Cardiac muscle cell (in vitro differentiated cells and primary cell): ENCODE results near the gene CFAP68. TPM values are rescaled to one million over a fixed set of nuclear protein-coding genes. Genes with fewer than 3 reads are reported as not detected.

Experiments used
- DNase-seq, 2 donors: peaks; one replicate each; pipeline versions ENCODE4 v3.0.0 to v3.0.0-alpha.2; 2010 to 2017; ENCODE audit warnings: low read depth in 1 of 2, low spot score in 1 of 2
- H3K27ac ChIP-seq: fragments of 200-600 bp; sonication (generic); 2 replicates; pipeline ENCODE4 v1.5.1; 2016
- H3K27me3 ChIP-seq: fragments of 200-600 bp; sonication (generic); 2 replicates; pipeline ENCODE4 v1.6.0; 2016; ENCODE audit warnings: control low read depth
- H3K36me3 ChIP-seq: fragments of 200-600 bp; sonication (generic); 2 replicates; pipeline ENCODE4 v1.5.1; 2016; ENCODE audit warnings: control low read depth
- H3K4me1 ChIP-seq: fragments of 200-600 bp; sonication (generic); 2 replicates; pipeline ENCODE4 v1.8.1; 2017; ENCODE audit warnings: low read depth, mild to moderate bottlenecking, mixed run types
- H3K4me3 ChIP-seq: fragments of 200-600 bp; sonication (generic); 2 replicates; pipeline ENCODE4 v1.5.1; 2016; ENCODE audit warnings: mild to moderate bottlenecking
- H3K9me3 ChIP-seq: fragments of 200-600 bp; sonication (generic); 2 replicates; pipeline ENCODE4 v1.5.1; 2017; ENCODE audit warnings: low read depth, mild to moderate bottlenecking, control low read depth
- polyA plus RNA-seq: library from polyadenylated mRNA; unstranded; fragments of >200 nt; fragmentation: Nextera tagmentation; extraction: Ambion mirVana; gene quantifications from 2 replicates; pipeline ENCODE4 v1.2.1, GENCODE V29; 2016
- total RNA-seq: library from RNA; depleted of rRNA; stranded (reverse); fragments of >200 nt; gene quantifications from 2 replicates; pipeline ENCODE4 v1.2.3, GENCODE V29; 2016
- TF ChIP-seq, protein P1 (sequence below): IDR thresholded peaks from 2 replicates; pipeline ENCODE4 v1.5.1; 2012; ENCODE audit warnings: low read depth, mild to moderate bottlenecking, low read length

Gene CFAP68
- total and polyA plus RNA-seq, 2 experiments from 2014 or later: 24.5 to 49.6 TPM

DNA sequence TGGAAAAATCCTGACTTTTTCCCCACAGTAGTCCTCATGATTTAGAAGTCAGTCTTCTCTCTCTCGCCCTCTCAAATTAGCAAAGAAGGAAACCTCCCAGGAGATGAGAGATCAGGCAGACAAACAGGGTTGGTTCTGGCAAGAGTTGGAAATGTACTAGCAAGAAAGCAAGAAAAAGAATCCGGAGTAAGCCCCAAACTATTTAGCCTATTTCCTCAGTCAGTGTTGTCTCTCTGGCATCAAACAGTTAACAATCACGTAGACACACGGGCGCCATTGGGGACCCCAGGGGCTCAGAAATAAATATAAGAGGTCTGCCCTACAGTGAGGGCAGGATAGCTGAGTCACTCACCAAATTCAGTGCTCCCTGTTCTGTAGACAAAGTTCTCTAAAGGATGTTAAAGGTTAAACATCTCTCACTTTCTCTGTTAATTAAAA, 44.0 kb downstream of the CFAP68 start:
- TF ChIP-seq, protein P1, sequence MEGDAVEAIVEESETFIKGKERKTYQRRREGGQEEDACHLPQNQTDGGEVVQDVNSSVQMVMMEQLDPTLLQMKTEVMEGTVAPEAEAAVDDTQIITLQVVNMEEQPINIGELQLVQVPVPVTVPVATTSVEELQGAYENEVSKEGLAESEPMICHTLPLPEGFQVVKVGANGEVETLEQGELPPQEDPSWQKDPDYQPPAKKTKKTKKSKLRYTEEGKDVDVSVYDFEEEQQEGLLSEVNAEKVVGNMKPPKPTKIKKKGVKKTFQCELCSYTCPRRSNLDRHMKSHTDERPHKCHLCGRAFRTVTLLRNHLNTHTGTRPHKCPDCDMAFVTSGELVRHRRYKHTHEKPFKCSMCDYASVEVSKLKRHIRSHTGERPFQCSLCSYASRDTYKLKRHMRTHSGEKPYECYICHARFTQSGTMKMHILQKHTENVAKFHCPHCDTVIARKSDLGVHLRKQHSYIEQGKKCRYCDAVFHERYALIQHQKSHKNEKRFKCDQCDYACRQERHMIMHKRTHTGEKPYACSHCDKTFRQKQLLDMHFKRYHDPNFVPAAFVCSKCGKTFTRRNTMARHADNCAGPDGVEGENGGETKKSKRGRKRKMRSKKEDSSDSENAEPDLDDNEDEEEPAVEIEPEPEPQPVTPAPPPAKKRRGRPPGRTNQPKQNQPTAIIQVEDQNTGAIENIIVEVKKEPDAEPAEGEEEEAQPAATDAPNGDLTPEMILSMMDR: no peak
- Histone ChIP-seq H3K9me3 (no peaks in the 10 kb centered on the region), H3K27me3 (no peaks in the 10 kb centered on the region), H3K27ac (peak overlapping the region; percentile 90), H3K4me1 (peaks cover 33% of the 10 kb centered on the region), H3K4me3 (no peak overlapping the region), H3K36me3 (no peaks in the 10 kb centered on the region)
- DNase-seq: peak in 1 of 2 donors; percentile 65

DNA sequence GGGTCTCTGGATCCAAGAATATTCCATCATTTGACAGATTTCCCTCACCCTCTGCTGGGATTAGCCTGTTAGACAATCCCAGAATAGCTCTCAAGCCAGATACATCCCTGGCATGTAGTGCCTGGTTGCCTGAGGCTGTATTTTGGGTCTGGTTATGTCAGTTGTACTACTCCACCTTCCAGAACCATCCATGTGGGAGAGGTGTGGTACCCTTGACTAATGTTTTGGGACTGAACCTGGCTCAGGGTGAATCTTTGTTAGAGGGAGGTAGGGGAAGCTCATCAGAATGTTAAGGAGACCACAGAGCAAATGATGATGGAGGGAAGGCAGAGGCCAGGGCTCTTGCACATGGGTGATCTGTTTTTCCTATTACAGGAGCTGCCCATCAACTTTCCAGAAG, 44.6 kb downstream of the CFAP68 start:
- H3K36me3 ChIP-seq: no peaks in the 10 kb centered on the region
- DNase-seq: no peak
- H3K27ac ChIP-seq: peak overlapping the region; percentile 90
- no peaks in the 10 kb centered on the region for H3K9me3 ChIP-seq
- H3K27me3 ChIP-seq: no peaks in the 10 kb centered on the region
- no peak overlapping the region for H3K4me3 ChIP-seq
- peaks cover 27% of the 10 kb centered on the region for H3K4me1 ChIP-seq
- TF ChIP-seq, protein P1: no peak

DNA sequence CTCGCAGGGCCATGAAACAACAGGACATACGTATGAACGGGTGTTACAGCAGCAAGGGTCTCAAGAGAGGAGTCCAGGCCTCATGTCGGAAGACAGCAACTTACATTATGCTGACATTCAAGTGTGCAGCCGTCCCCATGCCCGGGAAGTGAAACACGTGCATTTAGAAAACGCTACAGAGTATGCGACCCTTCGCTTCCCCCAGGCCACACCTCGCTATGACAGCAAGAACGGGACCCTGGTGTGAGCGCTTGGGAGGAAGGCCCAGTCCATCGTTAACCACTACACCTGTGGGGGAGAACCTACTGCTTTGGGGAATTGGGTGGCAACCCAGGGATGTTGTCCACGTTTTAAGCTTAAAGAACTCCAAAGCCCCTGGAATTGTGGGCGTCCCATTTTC, 46.6 kb downstream of the CFAP68 start:
- Histone ChIP-seq H3K36me3 (no peaks in the 10 kb centered on the region), H3K4me3 (no peak overlapping the region), H3K9me3 (no peaks in the 10 kb centered on the region), H3K27me3 (no peaks in the 10 kb centered on the region), H3K27ac (peak overlapping the region; percentile 90), H3K4me1 (peaks cover 25% of the 10 kb centered on the region)
- DNase-seq: no peak
- TF ChIP-seq, protein P1: no peak

DNA sequence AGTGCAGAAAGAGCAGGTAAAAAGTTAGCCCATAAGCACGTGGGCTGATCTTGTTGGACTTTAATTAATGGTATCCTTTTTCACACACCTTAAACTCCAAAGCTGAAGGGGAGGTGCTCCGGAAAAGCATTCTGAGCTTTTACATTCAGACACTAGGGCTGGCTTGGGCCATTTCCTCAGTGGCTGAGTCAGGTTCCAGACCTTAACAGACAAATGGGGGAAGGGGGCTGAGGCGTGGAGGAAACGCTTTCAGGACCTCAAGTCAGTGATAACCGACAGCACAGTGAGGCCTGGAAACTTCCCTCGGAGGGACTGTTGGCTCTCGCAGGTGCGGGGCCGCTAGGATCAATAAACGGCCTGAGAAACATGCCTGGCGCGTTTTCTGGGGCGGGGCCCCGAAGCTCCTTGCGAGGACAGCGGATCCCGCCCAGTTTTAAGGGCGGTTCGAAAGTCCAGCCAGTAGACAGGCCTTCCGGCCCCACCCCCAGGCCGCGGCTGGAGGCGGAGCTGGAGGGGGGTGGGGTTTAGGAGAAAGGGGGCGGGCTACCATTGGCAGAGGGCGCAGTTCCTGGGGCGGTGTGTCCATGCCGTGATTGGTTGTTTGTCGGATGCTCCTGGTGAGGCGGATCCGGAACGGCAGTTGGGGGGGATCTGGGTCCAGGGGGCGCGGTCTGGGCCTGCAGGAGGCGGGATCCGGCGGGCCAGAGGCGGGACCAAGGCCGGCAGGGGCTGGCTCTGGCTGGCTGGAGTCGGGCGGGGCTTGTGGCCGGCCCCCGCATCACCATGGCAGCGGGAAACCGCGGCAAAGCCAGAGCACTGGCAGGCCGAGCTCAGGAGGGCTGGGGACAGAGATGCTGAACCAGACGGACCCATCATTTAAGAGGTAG, 47.4 kb downstream of the CFAP68 start:
- TF ChIP-seq, protein P1: no peak
- peak overlapping the region; percentile 90 for H3K27ac ChIP-seq

GRCh38 chr11:111930472-111930871, 51.1 kb downstream of the CFAP68 start:
- TF ChIP-seq, protein P1: no peak
- H3K9me3 ChIP-seq: no peaks in the 10 kb centered on the region
- H3K27ac ChIP-seq: no peak overlapping the region
- no peak overlapping the region for H3K4me3 ChIP-seq
- H3K36me3 ChIP-seq: no peaks in the 10 kb centered on the region
- H3K4me1 ChIP-seq: peaks cover 18% of the 10 kb centered on the region
- no peak for DNase-seq
- no peaks in the 10 kb centered on the region for H3K27me3 ChIP-seq

More for the DNA sequence above, 47.4 kb downstream of the CFAP68 start:
- Histone ChIP-seq H3K4me1 (peaks cover 25% of the 10 kb centered on the region), H3K27me3 (no peaks in the 10 kb centered on the region), H3K36me3 (no peaks in the 10 kb centered on the region), H3K9me3 (no peaks in the 10 kb centered on the region), H3K4me3 (peak overlapping the region; percentile 21)
- peak; percentile 97 to 99 for DNase-seq
